DMS114 treated with DMSO at 0.1 percent for 48 hours (cell line): ENCODE results near the gene ADRA2B.
A peak's percentile ranks its signal among the peaks of the same experiment; 100 is the strongest.

Experiments used
- DNase-seq: peaks from one replicate; lab custom pipeline; 2025; ENCODE audit not compliant: unreplicated experiment; lab: John Stamatoyannopoulos, UW

Gene ADRA2B

DNA sequence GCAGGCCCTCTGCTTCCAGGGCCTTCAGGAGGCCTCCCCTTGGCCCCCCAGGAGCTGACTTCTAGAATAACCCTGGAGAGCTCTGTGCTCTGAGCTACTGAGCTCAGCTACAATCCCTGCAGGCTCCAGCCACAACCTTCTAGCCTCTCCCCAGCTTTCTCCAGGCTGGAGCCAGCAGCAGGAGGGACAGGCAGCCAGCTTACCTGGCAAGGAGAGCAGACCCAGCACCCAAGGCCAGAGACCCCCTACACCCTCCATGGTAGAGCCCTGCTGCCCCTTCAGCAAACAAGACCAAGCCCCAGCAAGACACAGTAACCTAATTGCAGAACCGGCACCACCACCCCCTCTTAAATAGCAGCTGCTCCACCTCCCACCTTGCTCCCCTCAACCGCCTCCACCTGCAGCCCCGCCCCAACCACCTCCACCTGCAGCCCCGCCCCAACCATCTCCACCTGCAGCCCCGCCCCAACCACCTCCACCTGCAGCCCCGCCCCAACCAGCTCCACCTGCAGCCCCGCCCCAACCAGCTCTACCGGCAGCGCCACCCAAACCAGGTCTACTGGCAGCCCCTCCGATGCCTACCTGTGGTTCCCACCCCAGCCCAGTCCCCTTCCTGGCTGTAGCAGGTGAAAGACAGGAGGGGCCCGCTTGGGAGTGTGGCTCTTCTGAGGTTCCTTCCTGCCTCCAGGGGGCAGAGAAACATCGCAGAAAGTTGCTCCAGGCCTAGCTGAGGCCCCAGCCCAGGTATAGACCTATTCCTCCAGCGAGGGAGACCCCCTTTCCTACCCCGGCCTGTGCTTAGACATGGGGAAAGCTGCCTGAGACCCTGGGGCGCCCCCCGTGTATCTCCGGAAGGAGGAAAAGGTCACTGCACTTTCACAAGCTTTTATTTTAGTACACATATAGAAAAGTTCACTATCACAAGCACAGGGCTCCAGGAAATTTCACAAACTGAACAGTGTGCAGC lies 22.1 kb upstream of the ADRA2B start, which contains the start of gene ASTL:
ASTL (minus strand) TSS at position 324 of the 967 bp plus-strand sequence; CDS start at position 258, 66 bp downstream.
- peak; percentile 18 for DNase-seq

DNA sequence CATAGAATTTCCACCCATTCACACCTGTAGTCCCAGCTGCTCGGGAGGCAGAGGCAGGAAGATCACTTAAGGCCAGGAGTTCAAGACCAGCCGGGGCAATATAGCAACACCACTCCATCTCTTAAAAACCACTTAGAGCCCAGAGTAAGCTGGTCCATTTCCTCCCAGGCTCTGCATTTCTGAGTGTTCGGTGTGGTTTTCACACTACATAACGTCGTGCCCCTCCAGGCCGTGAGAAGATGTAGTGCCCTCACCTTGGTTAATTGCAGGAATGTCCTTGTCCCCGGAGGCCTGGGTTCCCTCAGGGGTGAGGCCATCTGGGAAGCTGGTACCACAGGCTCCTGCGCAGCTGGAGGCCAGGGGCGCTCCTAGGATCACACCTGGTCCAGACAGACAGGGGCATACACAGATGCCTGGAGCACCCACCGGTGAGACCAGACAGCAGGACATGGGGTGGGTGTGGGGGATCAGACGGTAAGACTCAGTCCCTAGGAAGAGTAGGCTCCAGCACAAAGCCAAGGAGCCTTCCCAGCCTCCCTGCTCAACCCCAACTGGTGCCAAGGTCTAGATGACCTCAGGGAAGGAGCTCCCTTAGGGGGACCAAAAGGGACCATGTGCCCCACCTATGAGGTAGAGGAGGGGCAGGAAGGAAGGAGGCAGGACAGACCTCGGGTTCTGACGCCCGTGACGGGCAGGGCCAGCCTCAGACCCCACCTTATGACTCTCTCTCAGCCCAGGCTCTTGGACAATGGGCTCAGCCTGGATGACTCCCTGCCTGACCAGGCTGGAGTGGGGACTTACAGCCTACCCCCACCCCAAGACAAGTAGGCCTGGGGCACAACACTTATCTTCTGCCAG lies 21.2 kb upstream of the ADRA2B start:
- DNase-seq: no peak

DNA sequence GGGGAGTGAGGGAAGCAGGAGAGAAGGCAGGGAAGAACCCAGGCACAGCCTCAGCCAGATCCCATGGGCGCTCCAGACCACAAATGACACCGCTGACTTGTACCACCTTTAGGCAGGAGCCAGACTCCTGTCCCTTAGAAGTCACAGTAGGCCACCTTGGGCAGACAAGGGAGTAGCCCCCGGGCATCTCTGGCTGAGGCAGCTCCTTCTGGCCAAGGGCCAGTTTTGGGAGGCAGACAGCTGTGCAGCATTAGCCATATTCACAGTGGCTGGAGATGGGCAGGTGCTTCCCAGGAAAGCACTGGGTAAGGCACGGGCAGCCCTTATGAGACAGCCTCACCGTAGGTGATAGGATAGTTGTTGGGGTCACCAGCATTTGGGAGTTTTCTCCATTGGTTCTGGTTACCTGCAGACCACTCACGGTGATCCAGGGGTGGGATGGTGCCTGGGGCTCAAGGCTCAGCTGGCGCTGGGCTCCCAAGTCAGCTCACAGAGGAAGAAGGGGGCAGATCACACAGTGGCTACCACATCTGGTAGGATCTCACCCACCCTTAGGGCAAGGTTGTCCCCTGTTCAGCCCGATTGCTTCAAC lies 19.9 kb upstream of the ADRA2B start:
- DNase-seq: no peak

DNA sequence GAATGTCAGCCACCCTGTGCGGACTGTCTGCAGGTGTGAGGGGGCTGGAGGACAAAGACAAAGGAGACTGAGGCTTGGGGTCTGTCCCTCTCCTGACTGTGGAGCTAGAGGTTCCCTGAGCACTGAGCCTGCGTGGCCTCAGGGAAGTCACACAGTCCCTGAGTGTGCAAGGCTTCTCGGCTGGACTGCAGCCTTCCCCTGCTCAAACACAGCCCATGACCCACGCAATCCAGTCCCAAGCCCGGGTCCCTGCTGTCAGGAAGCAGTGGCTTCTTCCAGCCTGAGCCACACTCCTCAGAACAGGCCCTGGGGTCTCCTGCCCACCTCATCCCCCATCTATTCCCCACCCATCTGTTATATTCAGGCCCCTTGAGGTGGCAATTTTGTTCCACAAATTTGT lies 19.2 kb upstream of the ADRA2B start:
- DNase-seq: no peak

DNA sequence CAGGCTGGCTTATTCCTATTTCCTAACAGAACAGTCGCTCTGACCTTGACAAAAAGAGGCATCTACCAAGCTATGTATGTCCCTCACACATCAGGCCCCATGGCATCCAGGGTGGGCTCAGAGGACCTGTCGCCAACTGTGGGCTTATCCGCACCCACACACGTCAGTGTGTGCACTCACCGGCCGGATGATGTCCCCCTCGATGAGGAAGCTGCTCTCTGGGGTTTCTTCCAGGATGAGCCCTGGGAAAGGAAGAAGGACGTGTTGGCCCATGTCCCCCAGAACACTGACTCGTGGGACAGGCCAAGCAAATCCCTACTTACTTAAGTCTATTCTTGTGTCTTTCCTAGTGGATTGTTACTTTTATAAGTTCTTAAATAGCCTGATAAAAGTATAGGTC lies 18.8 kb upstream of the ADRA2B start:
- DNase-seq: no peak

DNA sequence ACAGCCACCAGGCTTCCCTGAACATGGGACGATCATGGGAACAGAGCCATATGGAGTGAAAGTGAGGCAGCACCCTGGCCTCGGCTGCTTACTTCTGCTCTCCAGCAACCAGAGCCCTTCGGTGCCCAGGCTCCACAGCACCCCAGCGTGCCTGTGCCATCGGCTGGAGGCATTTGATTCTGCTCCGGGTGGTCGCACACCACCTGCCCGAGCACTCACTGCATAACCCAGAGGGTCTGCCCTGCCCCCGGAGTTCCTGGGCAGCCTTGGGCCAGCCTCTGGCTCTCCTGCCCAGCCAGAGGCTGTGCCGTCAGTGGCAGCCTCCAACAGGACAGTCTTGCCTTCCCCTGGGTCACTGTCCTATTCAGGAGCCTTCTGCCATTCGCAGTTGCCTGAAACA lies 18.1 kb upstream of the ADRA2B start:
- DNase-seq: no peak

DNA sequence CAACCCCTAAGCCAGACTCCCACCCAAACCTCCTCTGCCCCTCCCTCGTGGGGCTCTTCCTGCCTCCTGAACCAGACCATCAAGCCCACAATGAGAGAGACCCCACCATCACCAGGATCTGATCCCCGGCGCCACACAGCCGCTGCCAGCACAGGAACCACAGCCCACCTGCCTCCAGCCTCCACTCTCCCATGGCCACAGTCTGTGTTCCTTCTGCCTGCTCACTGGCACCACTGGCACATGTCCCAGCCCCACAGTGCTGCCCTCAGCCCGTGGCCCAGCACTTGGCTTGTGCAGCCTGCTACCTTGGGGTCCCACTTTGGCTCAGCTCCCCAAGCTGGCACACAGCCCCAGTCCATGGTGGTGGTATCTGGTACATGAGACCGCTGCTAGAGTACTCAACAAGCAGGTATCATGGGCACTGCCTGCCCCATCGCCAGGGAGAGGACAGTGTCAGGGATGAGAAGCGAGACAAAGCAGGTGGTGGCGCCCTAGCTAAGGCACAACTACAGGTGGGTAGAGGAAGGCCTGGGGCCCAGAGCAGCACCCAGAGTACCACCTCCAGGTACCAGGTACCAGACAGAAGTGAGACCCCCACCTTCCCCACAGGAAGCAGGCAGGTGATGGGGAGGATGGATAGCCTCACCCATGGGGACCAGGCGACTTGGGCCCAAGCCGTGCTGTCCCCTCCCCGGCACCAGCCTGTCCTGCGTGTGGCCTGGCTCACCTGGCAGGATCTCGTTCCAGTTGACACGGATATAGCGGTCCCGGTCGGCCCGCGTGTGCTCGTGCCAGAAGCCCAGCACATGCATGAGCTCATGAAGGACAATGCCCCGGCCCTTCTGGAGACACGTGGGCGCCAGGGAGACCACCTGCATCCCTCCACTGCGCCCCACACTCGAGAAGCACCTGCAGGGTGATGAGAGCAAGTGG lies 15.7 kb upstream of the ADRA2B start:
- no peak for DNase-seq

DNA sequence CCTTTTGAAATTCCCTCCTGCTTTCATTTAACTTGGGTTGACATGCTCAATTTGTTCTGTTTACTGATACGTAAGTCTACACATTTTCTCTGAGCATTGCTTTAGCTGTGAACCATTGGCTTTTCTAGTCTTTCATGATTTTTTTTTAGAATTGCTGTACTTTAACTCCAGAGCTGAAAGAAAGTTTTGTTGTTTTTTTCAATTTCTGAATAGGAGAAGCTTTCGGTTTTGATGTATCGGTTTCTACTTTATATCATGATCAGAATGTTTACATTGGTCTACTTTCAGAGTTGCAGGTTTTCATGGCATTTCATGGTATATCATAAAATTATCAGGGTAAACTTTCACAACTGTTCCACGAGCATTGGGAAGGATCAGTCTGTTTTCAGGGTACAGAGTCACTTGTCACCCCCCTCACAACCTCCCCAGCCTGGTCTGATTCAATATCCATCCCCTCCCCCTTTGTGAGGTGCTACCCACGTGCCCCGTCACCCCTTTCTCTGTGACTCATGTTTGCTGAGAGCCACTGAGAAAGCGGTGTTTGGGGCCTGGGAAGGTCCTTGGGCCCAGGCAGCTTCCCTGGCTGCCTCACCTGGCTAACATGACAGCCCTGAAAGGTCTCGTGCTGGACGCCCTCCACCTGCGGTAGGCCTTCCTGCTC lies 14.9 kb upstream of the ADRA2B start:
- DNase-seq: no peak

DNA sequence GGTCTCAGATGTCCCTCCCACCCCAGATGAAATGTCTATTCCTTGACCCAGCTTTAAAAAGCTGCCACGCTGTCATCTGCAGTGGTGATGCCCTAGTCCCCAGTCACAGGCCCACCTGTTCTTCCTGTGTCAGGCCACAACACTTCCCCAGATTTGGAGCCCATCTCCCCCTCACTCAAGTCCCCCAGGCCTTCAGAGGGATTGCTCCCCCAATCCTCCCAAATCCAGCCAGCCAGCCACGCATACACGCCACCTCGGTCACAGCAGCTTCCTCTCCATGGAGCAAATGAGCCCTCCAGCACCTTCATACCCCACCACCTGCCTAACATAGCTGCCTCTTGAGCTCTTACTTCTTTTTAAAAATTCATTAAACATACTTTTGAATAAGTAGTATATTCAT lies 14.1 kb upstream of the ADRA2B start:
- DNase-seq: no peak

DNA sequence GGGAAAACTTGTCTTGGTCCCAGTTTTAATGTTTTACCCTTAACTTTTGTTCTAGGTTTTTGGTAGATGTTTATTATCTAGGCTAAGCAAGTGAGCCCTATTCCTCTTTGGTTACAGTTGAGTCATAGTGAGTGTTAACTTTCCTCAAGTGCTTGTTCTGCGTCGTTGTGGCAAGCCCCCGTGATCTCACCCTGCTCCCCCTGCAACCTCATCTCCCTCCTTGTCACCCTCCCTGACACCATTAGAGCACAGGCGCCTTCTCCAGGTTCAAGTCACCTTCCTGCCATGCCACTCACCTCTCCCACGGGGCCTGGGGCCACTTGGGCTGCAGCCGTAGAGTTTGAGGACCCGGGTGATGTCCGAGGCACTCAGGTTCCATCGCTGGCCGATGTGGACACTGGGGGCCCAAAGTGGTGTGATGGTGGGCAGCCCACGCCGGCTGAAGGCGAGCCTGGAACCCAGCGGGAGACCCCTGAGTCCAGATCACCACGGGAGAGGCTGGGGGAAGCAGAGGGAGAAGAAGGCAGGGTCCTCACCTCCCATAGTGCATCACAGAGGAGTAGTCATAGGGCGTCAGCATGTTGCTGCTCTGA lies 13.3 kb upstream of the ADRA2B start:
- DNase-seq: no peak

DNA sequence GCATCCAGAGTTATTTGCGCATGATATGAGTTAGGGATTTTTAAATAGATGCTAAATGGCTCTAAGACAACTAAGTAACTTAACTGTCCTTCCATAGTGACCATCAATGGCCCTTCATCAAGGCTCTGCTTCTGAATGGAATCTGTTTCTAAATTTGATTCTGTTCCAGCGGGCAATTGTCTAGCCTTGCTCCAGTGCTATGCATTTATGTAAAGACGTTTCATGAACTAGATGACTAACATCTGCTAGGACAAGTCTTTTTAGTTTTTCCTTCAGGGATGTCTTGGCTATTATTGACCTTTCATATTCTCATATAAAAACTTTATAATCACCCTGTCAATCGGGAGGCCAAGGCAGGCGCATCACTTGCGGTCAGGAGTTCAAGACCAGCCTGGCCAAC lies 12.1 kb upstream of the ADRA2B start:
- no peak for DNase-seq

DNA sequence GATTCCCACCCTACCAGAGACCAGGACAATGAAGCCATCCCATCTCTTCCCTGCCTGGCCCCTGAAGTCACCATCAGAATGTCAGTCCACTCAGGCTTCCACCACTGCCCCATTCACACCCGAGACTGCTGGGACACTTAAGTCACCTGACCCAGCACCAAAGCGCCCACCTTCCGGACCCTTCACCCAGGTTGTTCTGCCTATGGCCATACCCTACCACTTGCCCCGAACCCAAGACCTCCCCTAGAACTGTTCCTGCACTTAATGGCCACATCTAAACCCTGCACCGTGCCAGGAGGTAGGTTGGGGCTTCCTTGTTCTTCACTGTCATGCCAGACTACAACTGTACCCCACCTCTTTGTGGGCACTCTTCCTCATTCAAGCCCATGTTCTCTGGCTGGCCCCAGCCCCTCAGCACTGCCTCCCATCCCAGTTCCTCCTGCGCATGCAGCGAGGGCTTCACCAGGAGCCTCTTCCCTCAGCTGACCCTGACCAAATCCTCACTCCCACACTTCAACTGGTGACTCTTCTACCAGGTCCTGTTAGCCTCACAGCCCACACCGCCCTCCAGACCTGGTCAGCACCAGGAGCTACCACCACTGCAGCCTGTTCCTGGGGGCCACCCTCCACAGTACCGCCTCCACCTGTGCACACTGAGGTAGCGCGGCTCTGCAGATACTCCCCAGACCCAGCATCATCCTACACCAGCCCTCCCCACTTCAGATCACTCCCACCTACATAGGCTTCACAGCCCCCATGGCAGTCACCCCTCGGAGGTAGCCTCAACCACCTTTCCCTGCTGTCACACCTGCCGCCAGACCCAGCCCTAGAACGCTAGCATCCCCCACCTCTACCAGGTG lies 8.3 kb upstream of the ADRA2B start:
- DNase-seq: no peak

DNA sequence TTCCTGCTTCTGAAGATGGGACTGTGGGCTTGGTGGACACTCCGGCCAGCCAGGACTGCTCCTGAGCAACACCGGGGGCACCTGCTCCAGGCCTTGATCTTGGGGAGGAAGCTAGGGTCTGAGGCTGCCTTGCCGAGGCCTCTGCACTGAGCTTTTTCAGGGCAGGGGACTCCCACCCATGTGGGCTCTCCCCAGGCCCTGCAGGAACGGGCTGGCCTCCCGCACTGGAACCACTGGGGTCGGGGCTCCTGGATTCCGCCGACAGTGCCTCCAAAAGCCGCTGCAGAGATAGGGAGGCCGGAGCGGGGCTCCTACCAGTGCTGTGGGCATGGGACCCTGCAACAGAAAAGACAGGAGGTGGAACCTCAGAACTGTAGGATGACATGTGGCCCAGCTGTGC lies 7.6 kb upstream of the ADRA2B start:
- DNase-seq: no peak

DNA sequence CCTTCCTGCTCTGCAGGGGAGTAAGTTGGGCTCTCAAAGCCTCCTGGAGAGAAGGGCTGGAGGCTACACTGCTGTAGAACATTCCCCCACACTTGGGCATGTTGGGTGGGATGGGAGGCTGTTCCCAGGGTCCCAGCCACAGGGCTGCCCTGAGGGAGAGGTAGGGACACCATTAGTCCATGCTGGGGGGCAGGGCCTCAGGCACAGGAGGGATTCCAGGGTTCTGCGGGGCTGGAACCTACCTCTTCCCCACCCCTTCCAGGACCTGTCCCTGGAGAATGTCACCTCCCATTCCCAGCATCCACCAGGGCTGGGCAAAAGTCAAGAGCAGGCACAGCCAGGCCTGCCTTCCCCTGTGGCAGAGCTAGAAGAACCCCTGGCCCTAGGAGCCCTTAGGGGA lies 6.9 kb upstream of the ADRA2B start:
- no peak for DNase-seq

DNA sequence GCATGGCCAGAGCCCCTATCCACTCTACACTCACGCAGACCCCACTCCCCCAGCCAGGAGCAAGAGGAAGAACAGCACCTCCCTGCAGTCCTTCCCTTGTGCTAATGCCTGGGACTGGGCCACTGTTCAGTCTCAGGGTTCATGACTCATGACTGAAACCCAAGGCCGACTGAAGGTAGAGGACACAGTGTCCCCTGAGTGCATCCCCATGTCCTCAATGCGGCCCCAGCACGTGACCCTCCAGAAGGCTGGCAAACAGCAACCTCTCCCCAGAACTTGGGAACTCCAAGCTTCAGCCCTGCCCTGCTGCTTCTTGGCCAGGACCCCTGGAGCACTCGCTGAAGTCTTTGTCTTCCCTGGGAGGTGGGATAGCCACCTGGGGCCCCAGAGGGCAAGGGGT lies 6.0 kb upstream of the ADRA2B start:
- DNase-seq: no peak

DNA sequence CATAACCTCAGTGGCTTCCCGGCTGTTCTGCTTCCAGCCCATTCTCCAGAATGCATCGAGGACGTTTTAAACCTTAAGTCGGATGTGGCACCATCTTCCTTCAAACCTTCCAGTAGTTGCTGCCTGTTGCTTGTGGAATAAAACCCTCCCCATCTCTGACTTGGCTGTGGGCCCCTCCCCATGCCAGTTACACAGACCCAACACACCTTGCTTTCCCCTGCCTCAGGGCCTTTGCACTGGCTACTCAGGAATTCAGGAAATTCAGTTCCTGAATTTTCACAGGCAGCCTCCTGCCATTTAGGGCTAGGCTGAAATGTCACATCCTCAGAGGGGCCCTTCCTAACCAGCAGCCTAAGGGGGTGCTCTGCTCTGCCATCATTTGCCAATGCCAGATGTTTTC lies 5.0 kb upstream of the ADRA2B start:
- no peak for DNase-seq

DNA sequence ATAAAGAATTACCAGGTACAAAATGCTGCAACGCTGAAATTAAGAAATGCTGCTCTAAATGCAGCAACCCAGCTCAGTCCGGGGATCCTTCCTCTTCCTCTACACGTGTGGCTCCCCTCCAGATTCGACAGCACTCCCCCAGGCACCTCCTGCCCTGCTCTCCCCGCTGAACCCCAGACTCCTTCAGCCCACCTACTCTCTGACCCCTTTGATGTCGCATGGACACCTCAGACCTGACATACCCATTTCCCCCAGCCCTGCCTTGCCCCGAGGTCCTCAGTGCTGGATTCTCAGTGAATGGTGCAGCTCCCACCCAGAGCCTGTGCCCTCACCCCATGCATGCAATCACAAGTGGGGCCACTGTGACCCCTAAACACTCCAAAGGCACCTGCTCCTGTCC lies 4.6 kb upstream of the ADRA2B start:
- no peak for DNase-seq

DNA sequence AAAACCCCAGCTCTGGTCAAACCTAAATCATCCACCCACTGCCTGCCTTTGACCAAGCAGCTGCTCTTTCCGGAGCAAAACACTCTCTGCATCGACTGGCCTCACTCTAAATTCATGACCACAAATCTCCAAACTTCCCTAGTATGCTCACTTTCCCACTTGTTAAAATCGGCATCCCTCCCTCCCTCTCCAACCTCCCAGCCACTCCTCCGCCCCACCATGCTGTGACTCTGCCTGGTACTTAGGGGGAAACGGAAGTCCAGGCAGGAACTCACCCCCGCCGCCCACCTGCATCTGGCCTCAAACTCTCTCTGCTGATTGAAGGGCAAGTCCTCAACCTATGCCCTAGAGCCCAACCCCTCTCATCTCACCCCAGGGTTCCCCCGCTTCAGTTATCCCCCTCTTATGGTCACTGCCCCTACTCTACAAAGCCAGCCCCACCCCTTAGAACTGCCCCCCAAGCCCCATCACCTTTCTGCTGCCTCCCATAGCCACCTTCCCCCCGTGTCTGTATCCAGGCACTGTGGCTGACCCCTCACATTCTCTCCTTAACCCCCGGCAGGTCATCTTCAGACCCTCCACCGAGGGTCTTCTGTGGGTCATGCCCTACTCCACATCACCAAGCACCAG lies 3.8 kb upstream of the ADRA2B start:
- DNase-seq: no peak
